C4-2B (cell line): Measurements from ENCODE around the gene XPR1.

Experiments used
- ZFX ChIP-seq: fragments of 450-650 bp; IDR thresholded peaks from 2 replicates; pipeline ENCODE4 v1.6.1; 2017
- TF ChIP-seq, protein P1 (sequence below): fragments of 450-650 bp; conservative IDR thresholded peaks from 2 replicates; pipeline ENCODE4 v1.5.1; 2017; ENCODE audit warnings: mild to moderate bottlenecking

DNA sequence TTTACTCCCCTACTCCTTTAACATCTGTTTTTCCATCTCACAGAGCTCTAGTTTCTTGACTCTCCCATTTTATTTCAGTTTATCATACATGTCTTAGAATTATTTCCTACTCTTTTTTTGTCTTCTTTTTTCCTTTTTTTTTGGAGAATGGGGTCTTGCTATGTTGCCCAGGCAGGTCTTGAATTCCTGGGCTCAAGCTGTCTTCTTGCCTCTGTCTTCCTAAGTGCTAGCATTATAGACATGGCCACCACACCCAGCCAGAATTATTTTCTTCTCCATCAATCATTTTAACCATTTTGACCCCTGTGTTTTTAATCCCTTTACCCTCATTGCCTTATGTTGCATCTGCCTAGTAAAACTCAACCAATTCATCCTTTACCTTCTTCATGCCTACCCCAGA is 157.6 kb downstream of the XPR1 start:
- TF ChIP-seq, protein P1, sequence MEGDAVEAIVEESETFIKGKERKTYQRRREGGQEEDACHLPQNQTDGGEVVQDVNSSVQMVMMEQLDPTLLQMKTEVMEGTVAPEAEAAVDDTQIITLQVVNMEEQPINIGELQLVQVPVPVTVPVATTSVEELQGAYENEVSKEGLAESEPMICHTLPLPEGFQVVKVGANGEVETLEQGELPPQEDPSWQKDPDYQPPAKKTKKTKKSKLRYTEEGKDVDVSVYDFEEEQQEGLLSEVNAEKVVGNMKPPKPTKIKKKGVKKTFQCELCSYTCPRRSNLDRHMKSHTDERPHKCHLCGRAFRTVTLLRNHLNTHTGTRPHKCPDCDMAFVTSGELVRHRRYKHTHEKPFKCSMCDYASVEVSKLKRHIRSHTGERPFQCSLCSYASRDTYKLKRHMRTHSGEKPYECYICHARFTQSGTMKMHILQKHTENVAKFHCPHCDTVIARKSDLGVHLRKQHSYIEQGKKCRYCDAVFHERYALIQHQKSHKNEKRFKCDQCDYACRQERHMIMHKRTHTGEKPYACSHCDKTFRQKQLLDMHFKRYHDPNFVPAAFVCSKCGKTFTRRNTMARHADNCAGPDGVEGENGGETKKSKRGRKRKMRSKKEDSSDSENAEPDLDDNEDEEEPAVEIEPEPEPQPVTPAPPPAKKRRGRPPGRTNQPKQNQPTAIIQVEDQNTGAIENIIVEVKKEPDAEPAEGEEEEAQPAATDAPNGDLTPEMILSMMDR: no peak
- no peak for TF ChIP-seq ZFX
